CD4-positive, alpha-beta T cell treated with Interleukin-4 for 1 hour (primary cell): ENCODE results near the gene FXYD3.
"Not testable (repeated sequence)": the region's sequence is repeated elsewhere in the genome, so short reads cannot be mapped to it uniquely, and the experiment has no call there.

Source experiments
- DNase-seq, 2 donors: peaks; one replicate each; pipeline ENCODE4 v3.0.0-alpha.2; 2020 to 2022

The FXYD3 gene

DNA sequence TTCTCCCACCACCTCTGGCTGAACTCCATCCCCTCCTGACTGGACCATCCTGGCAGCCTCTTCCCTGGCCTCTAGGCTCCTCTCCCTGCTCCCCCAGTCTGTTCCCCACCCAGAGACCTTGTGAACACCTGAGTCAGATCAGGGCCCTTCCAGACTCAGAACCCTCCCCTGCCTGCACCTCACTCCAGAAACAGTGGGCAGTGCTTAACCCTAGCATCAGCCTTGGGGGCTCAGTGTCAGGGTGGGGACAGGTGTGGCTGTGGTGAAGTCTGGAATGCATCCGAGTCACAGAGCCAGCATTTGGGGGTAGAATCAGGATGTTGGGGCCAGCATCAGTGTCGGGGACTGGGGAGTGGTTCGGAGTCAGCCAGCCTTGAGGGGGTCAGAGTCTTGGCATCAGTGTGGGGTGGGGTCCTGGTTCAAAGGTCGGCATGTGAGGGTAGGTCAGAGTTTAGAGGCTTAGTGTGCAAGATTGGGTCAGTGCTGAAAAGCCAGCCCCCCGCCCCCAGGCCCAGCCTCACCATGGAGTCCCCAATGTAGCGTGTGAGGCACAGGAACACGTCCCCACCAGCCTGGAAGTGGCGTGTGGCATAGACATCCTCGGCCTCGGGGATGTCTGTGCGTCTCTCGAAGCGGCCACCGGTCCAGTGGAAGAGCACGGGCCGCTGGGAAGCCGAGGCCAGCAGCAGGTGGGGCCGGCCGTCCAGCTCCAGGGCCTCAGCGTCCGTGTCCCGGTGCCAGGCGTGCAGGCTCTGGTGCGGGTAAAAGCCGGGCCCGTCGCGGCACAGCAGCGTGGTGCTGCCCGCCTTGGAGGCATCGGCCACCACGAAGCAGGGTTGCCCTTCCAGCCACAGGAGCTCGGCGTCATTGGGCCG lies 10.4 kb downstream of the FXYD3 start:
- DNase-seq, result no peak

DNA sequence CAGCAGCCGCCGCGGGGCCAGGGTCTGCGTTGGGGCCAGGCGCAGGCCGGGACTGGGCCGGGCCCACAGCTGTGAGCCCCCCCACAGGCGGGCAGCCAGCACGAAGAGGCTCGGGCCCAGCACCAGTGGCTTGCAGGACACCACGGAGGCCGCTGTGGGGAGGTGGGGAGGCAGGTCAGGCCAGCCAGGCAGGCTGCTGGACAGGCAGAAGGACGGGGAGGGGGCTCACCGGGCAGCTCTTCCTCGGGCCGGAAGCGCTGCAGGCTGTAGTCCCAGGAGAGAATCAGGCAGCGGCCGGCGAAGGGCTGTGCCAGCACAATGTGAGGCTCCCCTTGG lies 11.0 kb downstream of the FXYD3 start:
- no peak for DNase-seq

DNA sequence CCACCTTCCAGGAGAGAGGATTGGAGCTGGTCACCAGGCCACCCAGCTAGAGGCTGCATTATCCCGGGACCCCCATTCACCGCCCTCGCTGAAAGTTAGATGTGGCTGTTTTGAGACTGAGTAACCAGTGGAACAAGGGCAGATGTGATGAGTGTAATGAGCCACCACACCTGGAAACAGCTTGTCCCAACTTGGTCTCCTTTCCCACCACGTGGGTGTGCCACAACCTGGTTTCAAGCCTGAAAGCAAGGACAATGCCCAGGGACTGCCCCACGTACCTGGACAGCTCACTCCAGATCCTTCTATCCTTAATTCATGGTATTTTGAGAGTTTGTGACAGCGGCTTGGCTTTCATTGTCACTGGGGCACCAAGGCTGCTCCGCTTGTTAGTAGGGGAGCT lies 12.2 kb downstream of the FXYD3 start:
- no peak for DNase-seq

GRCh38 chr19:35128398-35129057 lies 12.9 kb downstream of the FXYD3 start:
- DNase-seq, result no peak

GRCh38 chr19:35129724-35130274 lies 14.2 kb downstream of the FXYD3 start:
- not testable (repeated sequence) for DNase-seq

GRCh38 chr19:35130761-35131720 lies 15.4 kb downstream of the FXYD3 start:
- no peak for DNase-seq

- DNase-seq, result no peak
These were observed 16.6 kb downstream of the FXYD3 start for GRCh38 chr19:35132254-35132653.

- DNase-seq, result no peak
These were observed 18.2 kb downstream of the FXYD3 start for GRCh38 chr19:35133826-35134225.

DNA sequence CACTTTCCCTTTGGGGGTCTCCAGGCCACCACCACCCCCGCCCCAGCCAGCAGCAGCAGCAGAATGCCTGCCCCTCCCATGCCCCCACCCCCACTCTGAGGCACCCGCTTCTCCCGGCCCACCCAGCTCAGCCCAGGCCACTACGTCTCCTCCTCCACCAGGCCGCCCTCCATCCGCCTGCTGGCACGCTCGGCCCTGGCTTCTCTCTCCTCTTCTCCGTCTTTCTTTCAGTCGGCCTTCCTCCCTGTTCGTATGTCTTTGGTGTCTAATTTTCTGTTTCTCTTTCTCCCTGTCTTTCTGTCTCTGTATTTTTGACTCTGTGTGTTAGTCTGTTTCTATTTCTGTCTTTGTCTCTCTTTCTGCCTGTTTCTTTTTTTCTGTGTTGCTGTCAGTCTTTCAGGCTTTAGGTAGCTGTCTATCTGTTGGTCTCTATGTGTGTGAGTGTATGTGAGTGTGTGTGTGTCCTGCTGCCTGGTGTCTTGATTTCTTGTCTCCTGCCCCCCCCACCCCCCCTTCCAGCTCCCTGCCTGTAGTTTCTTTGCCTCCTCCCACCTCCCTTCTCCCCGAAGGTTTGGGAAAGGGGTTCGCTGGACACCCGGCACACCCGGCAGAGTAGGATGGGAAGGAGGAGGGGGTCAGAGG lies 19.1 kb downstream of the FXYD3 start, which contains the start of gene LGI4:
Gene LGI4 (minus strand): TSS at position 459 of the 642 bp plus-strand sequence. CDS start 379 bp downstream, at position 80.
- DNase-seq, result no peak

DNA sequence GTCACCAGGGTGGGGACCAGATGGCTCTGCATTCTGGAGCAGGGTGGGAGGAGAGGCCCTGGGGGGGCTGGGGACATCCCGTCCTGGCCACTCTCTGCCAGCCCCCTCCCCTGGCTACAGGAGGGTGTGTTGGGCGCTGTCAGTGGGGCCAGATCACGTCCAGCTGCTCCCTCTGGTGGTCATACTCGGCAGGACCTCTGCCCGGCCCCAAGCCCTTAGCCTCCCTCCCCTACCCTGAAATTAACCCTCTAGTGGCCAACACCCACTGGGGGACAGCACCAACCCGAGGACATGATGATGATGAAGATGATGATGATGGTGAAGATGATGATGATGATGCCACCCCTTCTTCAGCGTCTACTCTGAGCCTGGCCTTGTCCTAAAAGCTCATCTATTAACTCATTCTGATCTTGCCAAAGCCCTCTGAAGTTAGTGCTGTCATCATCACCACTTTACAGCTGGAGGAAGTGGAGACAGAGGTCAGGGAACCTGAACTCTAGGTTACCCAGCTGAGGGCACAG lies 19.8 kb downstream of the FXYD3 start:
- peak; percentile 67 to 70 for DNase-seq

- no peak for DNase-seq
These were observed 20.6 kb downstream of the FXYD3 start for GRCh38 chr19:35136231-35136630.

DNA sequence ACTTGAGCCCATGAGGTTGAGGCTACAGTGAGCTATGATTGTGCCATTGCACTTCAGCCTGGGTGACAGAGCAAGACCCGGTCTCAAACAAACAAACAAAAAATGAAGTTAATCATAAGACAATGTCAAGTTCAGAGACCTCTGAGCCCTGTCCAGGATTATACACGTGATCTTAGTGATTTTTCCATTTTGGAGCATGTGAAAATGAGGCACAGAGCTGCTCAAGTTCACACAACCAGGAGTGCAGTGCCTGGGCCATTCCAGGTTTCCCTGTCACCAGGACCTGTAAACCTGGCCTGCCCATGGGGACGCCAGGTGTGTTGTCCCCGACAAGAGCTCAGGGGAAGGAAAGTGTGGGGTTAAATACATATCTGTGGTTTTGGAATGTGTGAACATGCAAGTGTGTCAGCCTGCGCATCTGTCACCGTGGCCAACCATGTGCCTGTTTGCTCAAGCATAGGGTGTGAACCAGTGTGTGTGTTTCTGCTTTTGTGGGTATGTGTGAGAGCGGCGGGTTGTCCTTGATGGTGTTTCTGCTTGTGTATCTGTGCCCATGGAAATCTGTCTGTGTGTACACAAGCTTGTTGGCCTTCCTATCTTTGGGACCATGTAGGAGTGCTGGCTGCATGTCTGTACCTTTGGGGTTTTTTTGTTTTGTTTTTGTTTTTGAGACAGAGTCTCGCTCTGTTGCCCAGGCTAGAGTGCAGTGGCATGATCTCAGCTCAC lies 21.5 kb downstream of the FXYD3 start:
- no peak for DNase-seq

- no peak for DNase-seq
These were observed 22.8 kb downstream of the FXYD3 start, which contains the start of gene FXYD1 for GRCh38 chr19:35138305-35138892. FXYD1 (plus strand) TSS chr19:35138824; CDS start chr19:35140080, 1,256 bp downstream.

GRCh38 chr19:35140207-35140961 lies 24.8 kb downstream of the FXYD3 start:
- no peak for DNase-seq

DNA sequence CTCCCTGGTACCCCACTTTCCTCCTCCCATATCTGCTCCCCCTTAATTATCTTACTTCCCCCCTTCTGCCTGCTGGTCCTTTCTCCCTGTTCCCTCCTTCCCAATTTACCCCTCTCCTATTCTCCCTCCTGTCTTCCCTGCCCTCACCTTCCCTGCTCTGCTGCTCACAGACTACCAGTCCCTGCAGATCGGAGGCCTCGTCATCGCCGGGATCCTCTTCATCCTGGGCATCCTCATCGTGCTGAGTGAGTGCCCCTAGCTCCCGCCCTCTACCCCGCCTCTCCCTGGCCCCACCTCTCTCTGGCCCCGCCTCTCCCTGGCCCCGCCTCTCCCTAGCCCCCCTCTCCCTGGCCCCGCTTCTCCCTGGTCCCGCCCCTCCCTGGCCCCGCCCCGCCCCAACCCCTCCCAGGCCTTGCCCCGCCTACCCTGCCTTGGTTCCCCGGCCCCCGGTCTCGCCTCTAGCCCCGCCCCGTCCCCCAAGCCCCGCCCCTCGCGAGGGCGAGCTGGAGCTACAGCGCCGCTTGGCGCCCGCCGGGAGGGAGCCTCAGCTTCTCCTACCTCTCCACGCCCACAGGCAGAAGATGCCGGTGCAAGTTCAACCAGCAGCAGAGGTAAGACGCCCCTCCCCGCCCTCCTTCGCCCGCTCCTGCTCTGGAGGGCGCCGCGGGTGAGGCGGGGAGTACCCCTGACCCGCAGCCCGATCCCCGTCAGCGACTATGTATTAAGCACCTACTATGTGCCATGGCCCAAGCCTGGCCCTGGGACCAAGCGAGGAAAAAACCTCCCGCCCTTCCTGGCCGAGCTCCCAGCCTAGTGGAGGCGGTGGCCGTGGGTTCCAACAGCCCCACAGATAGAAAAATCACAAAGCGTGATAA lies 25.6 kb downstream of the FXYD3 start:
- DNase-seq, result peak; percentile 95 to 96

GRCh38 chr19:35141837-35142605 lies 26.4 kb downstream of the FXYD3 start:
- DNase-seq, result no peak

DNA sequence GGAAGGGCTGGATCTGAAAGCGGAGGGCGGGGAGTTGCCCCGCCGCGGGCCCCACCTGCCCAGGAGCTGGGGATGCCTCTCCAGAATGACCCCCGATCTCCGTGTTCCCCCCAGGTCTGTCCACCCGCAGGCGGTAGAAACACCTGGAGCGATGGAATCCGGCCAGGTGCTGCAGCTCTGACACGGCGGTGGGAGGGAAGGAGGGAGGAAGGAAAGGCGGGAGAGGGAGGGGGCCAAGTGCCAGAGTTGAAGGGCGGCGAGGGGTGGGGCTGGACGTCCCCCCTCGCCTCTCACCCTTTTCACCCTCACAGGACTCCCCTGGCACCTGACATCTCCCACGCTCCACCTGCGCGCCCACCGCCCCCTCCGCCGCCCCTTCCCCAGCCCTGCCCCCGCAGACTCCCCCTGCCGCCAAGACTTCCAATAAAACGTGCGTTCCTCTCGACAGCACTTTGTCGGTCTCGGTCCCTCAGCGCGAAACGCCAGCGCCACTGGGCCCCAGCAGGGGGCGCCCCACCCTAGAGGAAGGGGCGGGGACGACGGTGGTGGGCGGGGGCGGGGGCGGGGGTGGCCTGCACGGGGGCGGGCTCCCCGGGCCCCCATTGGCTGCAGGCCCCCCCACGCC lies 27.1 kb downstream of the FXYD3 start:
- peak; percentile 75 to 82 for DNase-seq
